Measurements from ENCODE around the gene DNM1.

DNM1 gene

DNA sequence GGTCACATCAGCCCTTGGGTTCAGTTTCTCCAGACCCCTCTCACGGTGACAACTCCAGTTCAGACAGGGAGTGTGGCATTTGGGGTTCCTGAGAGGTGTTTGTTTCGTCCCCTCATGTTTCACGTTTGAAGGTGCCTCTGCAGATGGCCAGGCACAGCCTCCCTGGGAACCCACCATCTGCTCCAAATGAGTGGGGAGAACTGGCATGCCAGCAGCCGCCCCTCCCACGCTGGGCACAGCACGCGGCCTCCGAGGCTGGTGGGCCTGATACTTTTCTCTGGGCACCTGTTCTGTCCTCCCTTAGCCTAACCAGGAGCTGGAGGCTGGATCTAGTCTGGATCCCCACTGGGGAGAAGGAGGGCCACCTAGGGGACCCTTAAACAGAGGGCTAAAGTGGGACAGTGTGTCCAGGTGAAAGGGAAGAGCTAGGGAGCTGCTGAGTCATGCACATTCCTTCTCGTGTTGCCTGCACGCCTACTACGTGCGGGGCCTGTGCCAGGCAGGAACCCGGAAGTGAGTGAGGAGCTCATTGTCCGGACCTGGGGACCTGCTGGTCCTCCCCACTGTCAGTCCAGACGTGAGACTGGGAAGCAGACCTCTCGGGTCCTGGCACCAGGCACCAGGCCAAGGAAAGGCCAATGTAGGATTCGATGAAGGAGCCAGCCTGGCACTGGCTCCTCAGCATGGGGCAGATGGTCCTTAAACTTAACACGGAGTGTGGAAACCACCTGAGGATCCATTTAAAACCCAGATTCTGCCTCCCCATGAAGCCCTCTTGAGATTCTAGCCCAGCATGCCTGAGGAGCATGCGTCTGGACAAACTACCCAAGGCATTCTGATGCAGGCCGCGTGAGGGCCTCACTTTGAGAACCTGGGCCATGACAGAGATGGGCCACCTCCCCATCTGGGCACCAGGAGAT, 11.7 kb downstream of the DNM1 start:
- no peak overlapping the region for H3K4me3 ChIP-seq (ENCODE audit: insufficient read length, low read depth)
- no peak for TF ChIP-seq ZNF274 (IDR thresholded peaks at IDR 0.05; ENCODE audit: low read depth, low read length)
- no peak for TF ChIP-seq SUZ12 (IDR thresholded peaks at IDR 0.05; ENCODE audit: extremely low read depth, insufficient read depth, insufficient read length)
- TF ChIP-seq YY1 (IDR thresholded peaks at IDR 0.05; ENCODE audit: insufficient read depth, insufficient read length), result no peak
- no peak overlapping the region for H3K9ac ChIP-seq (ENCODE audit: insufficient read length, low read depth)
- H3K36me3 ChIP-seq (ENCODE audit: insufficient read depth, insufficient read length, low read length), result peaks cover 27% of the 10 kb centered on the region
- H3K9me3 ChIP-seq (ENCODE audit: insufficient read depth, low read length), result no peaks in the 10 kb centered on the region
- DNase-seq (ENCODE audit: low read depth, low spot score), result no peak
- H3K4me1 ChIP-seq (ENCODE audit: insufficient read depth, insufficient read length), result peaks cover 21% of the 10 kb centered on the region
- H3K27me3 ChIP-seq (ENCODE audit: insufficient read depth, insufficient read length), result no peaks in the 10 kb centered on the region

DNA sequence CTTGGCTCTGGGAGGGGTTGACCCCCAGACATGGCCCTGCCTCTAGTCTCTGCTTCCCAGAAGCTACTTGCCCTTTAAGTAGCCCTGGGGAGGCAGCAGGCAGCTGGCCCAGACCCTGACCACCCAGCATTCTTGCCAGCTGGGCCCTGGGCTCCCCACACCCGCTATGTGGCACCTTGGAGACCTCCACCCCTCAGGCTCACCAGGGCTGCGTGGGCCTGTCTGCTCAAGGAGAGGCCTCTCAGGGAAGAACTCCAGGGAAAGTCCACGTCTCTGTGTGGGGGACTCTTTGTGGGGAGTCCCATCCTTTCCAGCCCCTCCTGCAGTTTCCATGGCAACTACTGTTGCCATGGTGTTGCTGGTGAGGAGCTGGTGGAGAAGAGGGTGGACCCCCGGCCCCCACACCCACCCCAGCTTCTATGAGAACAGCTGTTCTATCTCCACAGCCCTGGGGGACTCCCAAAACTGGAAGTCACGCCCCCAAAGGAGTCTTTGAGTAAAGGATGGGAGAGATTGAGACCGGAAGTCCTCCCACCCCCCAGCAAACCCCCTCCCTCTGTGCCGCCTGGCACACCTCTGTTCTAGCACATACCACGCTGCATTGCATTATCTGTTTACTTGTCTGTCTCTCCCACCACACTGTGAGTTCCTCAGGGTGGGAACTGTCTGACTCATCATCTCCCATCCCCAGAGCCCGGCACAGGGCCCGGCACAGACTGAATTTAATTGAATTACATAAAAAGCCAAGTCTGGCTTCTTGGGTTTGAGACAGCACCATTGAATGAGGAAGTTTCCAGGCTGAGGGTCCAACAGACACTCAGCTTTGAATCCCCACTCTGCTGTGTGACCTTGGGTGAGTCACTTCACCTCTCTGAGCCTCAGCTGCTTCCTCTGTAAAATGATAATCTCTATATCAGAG, 12.6 kb downstream of the DNM1 start:
- Histone ChIP-seq H3K4me3 (ENCODE audit: insufficient read length, low read depth) (no peak overlapping the region), H3K9me3 (ENCODE audit: insufficient read depth, low read length) (no peaks in the 10 kb centered on the region), H3K36me3 (ENCODE audit: insufficient read depth, insufficient read length, low read length) (peaks cover 36% of the 10 kb centered on the region), H3K4me1 (ENCODE audit: insufficient read depth, insufficient read length) (peaks cover 21% of the 10 kb centered on the region), H3K27me3 (ENCODE audit: insufficient read depth, insufficient read length) (no peaks in the 10 kb centered on the region), H3K9ac (ENCODE audit: insufficient read length, low read depth) (no peak overlapping the region)
- TF ChIP-seq YY1 (IDR thresholded peaks at IDR 0.05; ENCODE audit: insufficient read depth, insufficient read length) (no peak), SUZ12 (IDR thresholded peaks at IDR 0.05; ENCODE audit: extremely low read depth, insufficient read depth, insufficient read length) (no peak), ZNF274 (IDR thresholded peaks at IDR 0.05; ENCODE audit: low read depth, low read length) (no peak)
- DNase-seq (ENCODE audit: low read depth, low spot score), result no peak

DNA sequence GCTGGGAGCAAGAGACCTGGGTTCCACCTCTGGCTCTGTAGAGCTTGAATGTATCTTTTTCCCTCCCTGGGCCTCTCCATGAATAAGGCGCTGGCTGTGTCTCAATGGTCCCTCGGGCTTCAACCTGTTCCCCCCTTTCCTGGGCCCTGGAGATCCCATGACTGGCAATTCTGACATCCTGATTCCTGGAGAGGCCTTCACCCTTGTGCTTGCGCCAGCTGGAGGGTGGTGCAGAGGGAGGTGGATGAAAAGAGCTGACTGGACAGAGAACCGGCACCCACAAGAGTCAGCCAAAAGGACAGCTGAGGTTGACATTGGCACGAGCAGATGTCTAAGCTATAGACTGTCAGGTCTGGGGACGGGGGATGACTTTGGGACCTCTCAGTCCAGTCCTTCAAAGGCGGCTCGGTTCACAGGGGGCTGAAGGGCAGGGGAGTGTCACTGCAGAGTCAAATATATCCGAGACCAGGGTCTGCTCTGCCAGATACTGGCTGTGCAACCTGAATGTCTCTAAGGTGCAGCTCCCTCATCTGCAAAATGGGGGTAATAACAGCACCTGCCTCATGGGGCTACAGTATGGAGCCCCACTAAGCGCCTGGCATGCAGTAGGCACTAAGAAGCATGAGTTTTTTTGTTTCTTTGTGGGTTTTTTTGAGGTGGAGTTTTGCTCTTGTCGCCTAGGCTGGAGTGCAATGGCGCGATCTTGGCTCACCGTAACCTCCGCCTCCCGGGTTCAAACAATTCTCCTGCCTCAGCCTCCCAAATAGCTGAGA, 13.8 kb downstream of the DNM1 start:
- H3K9ac ChIP-seq (ENCODE audit: insufficient read length, low read depth), result no peak overlapping the region
- H3K4me1 ChIP-seq (ENCODE audit: insufficient read depth, insufficient read length), result peaks cover 22% of the 10 kb centered on the region
- TF ChIP-seq ZNF274 (IDR thresholded peaks at IDR 0.05; ENCODE audit: low read depth, low read length) (no peak), SUZ12 (IDR thresholded peaks at IDR 0.05; ENCODE audit: extremely low read depth, insufficient read depth, insufficient read length) (no peak), YY1 (IDR thresholded peaks at IDR 0.05; ENCODE audit: insufficient read depth, insufficient read length) (no peak)

DNA sequence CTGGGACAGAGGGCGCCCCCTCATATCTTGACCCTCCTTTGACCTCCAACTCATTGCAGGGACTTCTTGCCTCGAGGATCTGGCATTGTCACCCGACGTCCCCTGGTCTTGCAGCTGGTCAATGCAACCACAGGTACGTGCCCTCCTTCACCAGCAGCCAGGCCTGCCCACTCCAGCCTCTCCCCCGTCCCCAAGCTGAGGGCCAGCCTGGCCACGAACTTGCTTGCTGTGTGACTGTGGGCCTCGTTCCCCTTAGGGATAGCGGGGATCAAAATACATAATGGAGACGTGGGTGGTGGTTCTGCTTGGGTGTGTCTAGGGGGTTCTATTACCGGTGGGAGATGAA, 15.0 kb downstream of the DNM1 start:
- Histone ChIP-seq H3K27me3 (ENCODE audit: insufficient read depth, insufficient read length) (no peaks in the 10 kb centered on the region), H3K4me3 (ENCODE audit: insufficient read length, low read depth) (no peak overlapping the region), H3K4me1 (ENCODE audit: insufficient read depth, insufficient read length) (peaks cover 26% of the 10 kb centered on the region), H3K36me3 (ENCODE audit: insufficient read depth, insufficient read length, low read length) (peaks cover 54% of the 10 kb centered on the region), H3K9ac (ENCODE audit: insufficient read length, low read depth) (no peak overlapping the region), H3K9me3 (ENCODE audit: insufficient read depth, low read length) (no peaks in the 10 kb centered on the region)
- DNase-seq (ENCODE audit: low read depth, low spot score), result no peak
- TF ChIP-seq YY1 (IDR thresholded peaks at IDR 0.05; ENCODE audit: insufficient read depth, insufficient read length) (no peak), ZNF274 (IDR thresholded peaks at IDR 0.05; ENCODE audit: low read depth, low read length) (no peak), SUZ12 (IDR thresholded peaks at IDR 0.05; ENCODE audit: extremely low read depth, insufficient read depth, insufficient read length) (no peak)

More for the DNA sequence above, 13.8 kb downstream of the DNM1 start:
- H3K4me3 ChIP-seq (ENCODE audit: insufficient read length, low read depth), result no peak overlapping the region
- DNase-seq (ENCODE audit: low read depth, low spot score), result no peak
- no peaks in the 10 kb centered on the region for H3K9me3 ChIP-seq (ENCODE audit: insufficient read depth, low read length)
- peaks cover 42% of the 10 kb centered on the region for H3K36me3 ChIP-seq (ENCODE audit: insufficient read depth, insufficient read length, low read length)
- no peaks in the 10 kb centered on the region for H3K27me3 ChIP-seq (ENCODE audit: insufficient read depth, insufficient read length)

DNA sequence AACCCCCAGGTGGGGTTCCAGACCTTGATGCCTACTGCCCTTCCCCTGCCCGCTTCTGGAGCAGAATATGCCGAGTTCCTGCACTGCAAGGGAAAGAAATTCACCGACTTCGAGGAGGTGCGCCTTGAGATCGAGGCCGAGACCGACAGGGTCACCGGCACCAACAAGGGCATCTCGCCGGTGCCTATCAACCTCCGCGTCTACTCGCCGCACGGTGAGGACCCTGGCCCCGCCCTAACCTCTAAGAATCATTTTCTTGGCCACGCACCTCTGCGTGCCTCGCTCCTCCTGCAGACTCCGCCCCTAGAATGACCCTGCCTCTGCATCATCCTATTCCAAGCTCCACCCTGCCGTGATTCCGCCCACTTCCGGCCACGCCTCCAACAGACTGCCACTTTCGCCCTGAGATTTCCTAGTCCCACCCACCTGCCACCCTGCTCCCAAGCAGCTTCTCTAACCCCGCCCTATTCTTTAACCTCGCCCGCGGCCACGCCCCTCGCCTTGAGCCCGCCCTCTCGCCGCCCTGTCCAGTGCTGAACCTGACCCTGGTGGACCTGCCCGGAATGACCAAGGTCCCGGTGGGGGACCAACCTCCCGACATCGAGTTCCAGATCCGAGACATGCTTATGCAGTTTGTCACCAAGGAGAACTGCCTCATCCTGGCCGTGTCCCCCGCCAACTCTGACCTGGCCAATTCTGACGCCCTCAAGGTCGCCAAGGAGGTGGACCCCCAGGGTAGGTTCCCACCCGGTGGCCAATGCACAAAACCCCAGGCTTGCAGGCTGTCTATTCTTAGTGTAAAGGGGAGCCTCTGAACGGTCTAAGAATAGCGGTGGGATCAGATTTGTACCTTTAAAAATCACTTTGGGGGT, 15.6 kb downstream of the DNM1 start:
- Histone ChIP-seq H3K9ac (ENCODE audit: insufficient read length, low read depth) (no peak overlapping the region), H3K4me1 (ENCODE audit: insufficient read depth, insufficient read length) (peaks cover 23% of the 10 kb centered on the region), H3K4me3 (ENCODE audit: insufficient read length, low read depth) (no peak overlapping the region), H3K9me3 (ENCODE audit: insufficient read depth, low read length) (no peaks in the 10 kb centered on the region), H3K36me3 (ENCODE audit: insufficient read depth, insufficient read length, low read length) (peaks cover 59% of the 10 kb centered on the region), H3K27me3 (ENCODE audit: insufficient read depth, insufficient read length) (no peaks in the 10 kb centered on the region)
- DNase-seq (ENCODE audit: low read depth, low spot score), result peak; percentile 86
- TF ChIP-seq YY1 (IDR thresholded peaks at IDR 0.05; ENCODE audit: insufficient read depth, insufficient read length) (no peak), SUZ12 (IDR thresholded peaks at IDR 0.05; ENCODE audit: extremely low read depth, insufficient read depth, insufficient read length) (no peak), ZNF274 (IDR thresholded peaks at IDR 0.05; ENCODE audit: low read depth, low read length) (no peak)

DNA sequence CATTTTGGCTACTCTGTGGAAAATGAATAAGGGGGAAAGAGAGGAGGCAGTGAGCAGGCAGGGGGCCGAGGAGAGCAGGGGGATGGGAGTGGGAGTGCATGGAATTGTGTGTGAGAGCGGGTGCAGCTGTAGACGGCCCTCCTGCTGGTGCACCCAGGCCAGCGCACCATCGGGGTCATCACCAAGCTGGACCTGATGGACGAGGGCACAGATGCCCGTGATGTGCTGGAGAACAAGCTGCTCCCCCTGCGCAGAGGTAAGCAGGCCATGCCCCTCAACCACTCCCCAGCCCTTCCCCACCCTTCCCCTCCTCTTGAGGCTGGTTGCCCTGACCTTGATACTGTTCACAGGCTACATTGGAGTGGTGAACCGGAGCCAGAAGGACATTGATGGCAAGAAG, 16.7 kb downstream of the DNM1 start:
- Histone ChIP-seq H3K9ac (ENCODE audit: insufficient read length, low read depth) (no peak overlapping the region), H3K27me3 (ENCODE audit: insufficient read depth, insufficient read length) (no peaks in the 10 kb centered on the region), H3K4me3 (ENCODE audit: insufficient read length, low read depth) (no peak overlapping the region), H3K4me1 (ENCODE audit: insufficient read depth, insufficient read length) (peaks cover 20% of the 10 kb centered on the region), H3K9me3 (ENCODE audit: insufficient read depth, low read length) (no peaks in the 10 kb centered on the region), H3K36me3 (ENCODE audit: insufficient read depth, insufficient read length, low read length) (peaks cover 59% of the 10 kb centered on the region)
- no peak for DNase-seq (ENCODE audit: low read depth, low spot score)
- no peak for TF ChIP-seq YY1 (IDR thresholded peaks at IDR 0.05; ENCODE audit: insufficient read depth, insufficient read length)
- TF ChIP-seq ZNF274 (IDR thresholded peaks at IDR 0.05; ENCODE audit: low read depth, low read length), result no peak
- TF ChIP-seq SUZ12 (IDR thresholded peaks at IDR 0.05; ENCODE audit: extremely low read depth, insufficient read depth, insufficient read length), result no peak
